ENCODE measurements around the gene ATP7A. TPM values are rescaled to one million over a fixed set of nuclear protein-coding genes. Genes with fewer than 3 reads are reported as not detected.

The ATP7A gene
- total RNA-seq (2022; extraction: Qiagen RNA extraction; ENCODE audit: low read depth): 2.0 to 4.4 TPM (median 3.2 TPM) in 5 replicates

GRCh38 chrX:77910108-77910840 is at the start of gene ATP7A:
TSS of gene ATP7A (plus strand) at chrX:77910693. CDS start at chrX:77971642, 60,949 bp downstream.

GRCh38 chrX:77894921-77895886 is 15.3 kb upstream of the ATP7A start, which contains the start of gene MAGT1:
TSS of gene MAGT1 (minus strand) at chrX:77895435. CDS start at chrX:77895410, 25 bp downstream.

GRCh38 chrX:77899081-77899828 is 11.2 kb upstream of the ATP7A start, which contains the start of gene COX7B:
TSS of gene COX7B (plus strand) at chrX:77899468. CDS start at chrX:77899554, 86 bp downstream.

GRCh38 chrX:77969538-77969937 is 59.0 kb downstream of the ATP7A start, which contains the start of gene PGAM4:
TSS of gene PGAM4 (minus strand) at chrX:77969638. CDS start at chrX:77969638, 0 bp downstream.

Other genes starting within 250 kb of the ATP7A start
- gene ATRX, start 124.5 kb upstream of the ATP7A start, total RNA-seq (2022; extraction: Qiagen RNA extraction; ENCODE audit: low read depth): 15.1 to 23.0 TPM (median 19.5 TPM) in 5 replicates
- gene MAGT1, start 15.3 kb upstream of the ATP7A start, total RNA-seq (2022; extraction: Qiagen RNA extraction; ENCODE audit: low read depth): 30.4 to 42.0 TPM (median 39.3 TPM) in 5 replicates
- 546 to 805 TPM (median 588 TPM) in 5 replicates for gene COX7B, start 11.2 kb upstream of the ATP7A start, total RNA-seq (2022; extraction: Qiagen RNA extraction; ENCODE audit: low read depth)
- 0.33 to 0.54 TPM (median 0.49 TPM) in 4 of 5 replicates, not detected in the other for gene PGAM4, start 58.9 kb downstream of the ATP7A start, total RNA-seq (2022; extraction: Qiagen RNA extraction; ENCODE audit: low read depth)
- gene PGK1, start 193.6 kb downstream of the ATP7A start, total RNA-seq (2022; extraction: Qiagen RNA extraction; ENCODE audit: low read depth): 576 to 603 TPM (median 590 TPM) in 5 replicates
- 7.3 to 14.4 TPM (median 11.0 TPM) in 5 replicates for gene TAF9B, start 229.0 kb downstream of the ATP7A start, total RNA-seq (2022; extraction: Qiagen RNA extraction; ENCODE audit: low read depth)